Muscle layer of duodenum (tissue), 2 donors: ENCODE data around the gene MIB1.

ENCODE experiments used
- H3K27ac ChIP-seq: one replicate; pipeline ENCODE4 v1.7.0; 2013; ENCODE audit warnings: mild to moderate bottlenecking, low read length
- H3K27me3 ChIP-seq: one replicate; pipeline ENCODE4 v1.7.0; 2013; ENCODE audit warnings: low read depth, mild to moderate bottlenecking, control low read depth, low read length
- H3K36me3 ChIP-seq, 2 donors: one replicate each; pipeline ENCODE4 v1.7.0; 2013; ENCODE audit warnings: low read length in 2 of 2, control low read depth in 1 of 2, mild to moderate bottlenecking in 1 of 2; ENCODE audit not compliant: insufficient read depth in 2 of 2, control insufficient read depth in 1 of 2
- H3K4me1 ChIP-seq, 2 donors: one replicate each; pipeline ENCODE4 v1.7.0; 2013; ENCODE audit warnings: low read length in 2 of 2, mild to moderate bottlenecking in 2 of 2, control low read depth in 1 of 2, moderate library complexity in 1 of 2; ENCODE audit not compliant: insufficient read depth in 2 of 2, control insufficient read depth in 1 of 2
- H3K4me3 ChIP-seq, 2 donors: one replicate each; pipeline ENCODE4 v1.7.0; 2013; ENCODE audit warnings: low read length in 2 of 2, low read depth in 1 of 2, mild to moderate bottlenecking in 1 of 2
- H3K9me3 ChIP-seq, 2 donors: one replicate each; pipeline ENCODE4 v1.7.0; 2013; ENCODE audit warnings: low read length in 2 of 2, control low read depth in 1 of 2, mild to moderate bottlenecking in 1 of 2; ENCODE audit not compliant: control insufficient read depth in 1 of 2
- donor health status: healthy.

Gene MIB1

DNA sequence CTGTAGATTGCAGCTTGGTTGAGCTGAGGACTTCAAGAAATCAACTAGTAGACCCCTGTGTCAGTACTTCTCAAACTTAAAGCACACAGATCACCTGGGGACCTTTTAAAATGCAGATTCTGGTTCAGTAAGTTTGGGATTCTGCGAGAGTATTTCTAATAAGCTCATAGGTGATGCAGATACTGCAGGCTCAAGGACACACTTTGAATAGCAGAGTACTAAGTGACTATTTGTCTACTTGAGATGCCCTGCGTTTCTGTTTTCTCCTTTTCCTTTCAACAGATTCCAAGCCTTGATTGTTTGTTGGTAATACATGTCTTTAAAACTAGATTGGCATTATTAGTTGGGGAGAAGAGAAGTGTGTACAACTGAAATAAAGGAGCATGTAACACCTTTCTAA lies 6.7 kb downstream of the MIB1 start:
- no peaks in the 10 kb centered on the region for H3K36me3 ChIP-seq
- H3K4me1 ChIP-seq: peaks cover 4 to 15% of the 10 kb centered on the region in 2 donors
- H3K4me3 ChIP-seq: no peak overlapping the region
- no peak overlapping the region for H3K27ac ChIP-seq
- H3K9me3 ChIP-seq: no peaks in the 10 kb centered on the region
- H3K27me3 ChIP-seq: no peaks in the 10 kb centered on the region

DNA sequence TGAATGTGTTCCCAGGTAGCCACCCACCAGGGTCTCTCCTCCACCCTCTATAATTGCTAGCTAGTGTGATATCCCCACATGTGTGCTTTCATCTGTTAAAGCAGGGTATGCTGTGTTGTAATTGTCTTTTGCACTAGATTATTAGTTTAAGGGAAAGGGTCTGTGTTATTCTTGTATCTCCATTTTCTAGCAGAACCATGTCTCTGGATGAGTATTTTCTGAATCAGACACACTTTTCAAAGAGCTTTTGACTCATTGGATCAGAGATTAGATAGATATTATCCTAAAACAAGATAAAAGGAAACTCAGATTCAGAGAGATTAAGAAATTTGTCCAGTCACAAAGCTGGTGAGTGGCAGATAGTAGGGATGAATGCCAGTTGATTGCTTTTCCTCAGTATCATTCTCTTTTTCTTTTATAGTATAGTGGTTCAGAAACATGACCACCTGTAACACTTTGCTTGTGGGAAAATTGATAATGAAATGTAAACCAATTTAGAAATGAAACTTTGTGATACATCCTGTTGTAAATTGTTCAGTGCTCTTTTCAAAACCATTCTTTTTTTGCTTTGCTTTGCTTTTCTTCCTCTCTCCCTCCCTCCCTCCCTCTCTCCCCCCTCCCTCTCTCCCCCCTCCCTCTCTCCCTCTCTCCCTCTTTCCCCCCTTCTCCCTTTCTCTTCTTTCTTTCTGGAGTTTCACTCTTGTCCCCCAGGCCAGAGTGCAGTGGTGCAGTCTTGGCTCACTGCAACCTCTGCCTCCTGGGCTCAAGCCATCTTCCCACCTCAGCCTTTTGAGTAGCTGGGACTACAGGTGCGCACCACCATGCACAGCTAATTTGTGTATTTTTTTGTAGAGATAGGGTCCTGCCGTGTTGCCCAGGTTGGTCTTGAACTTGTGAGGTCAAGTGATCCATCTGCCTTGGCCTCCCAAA lies 7.4 kb downstream of the MIB1 start:
- no peak overlapping the region for H3K27ac ChIP-seq
- peaks cover under 1 to 13% of the 10 kb centered on the region in 2 donors for H3K4me1 ChIP-seq
- no peaks in the 10 kb centered on the region for H3K36me3 ChIP-seq
- H3K4me3 ChIP-seq: no peak overlapping the region
- H3K27me3 ChIP-seq: no peaks in the 10 kb centered on the region
- H3K9me3 ChIP-seq: no peaks in the 10 kb centered on the region

DNA sequence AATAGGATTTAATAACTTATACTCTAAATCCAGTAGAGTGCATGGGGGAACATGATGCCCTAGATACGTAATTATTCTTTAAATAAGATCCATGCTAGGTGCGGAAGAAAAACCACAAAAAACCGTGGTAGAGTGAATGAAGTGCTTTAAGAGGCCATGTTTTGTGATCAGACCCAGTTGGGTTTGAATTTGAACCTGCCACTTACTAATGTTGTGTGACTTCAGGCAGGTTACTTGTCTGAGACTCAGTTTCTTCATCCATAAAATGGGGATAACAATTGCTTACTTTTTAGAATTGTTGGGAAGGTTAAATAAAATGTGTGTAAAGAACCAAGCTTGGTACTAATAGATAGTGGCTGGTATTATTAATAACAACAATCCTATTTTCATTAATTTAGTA lies 17.2 kb downstream of the MIB1 start:
- Histone ChIP-seq H3K4me3 (no peak overlapping the region), H3K36me3 (no peaks in the 10 kb centered on the region), H3K27me3 (no peaks in the 10 kb centered on the region), H3K9me3 (no peaks in the 10 kb centered on the region), H3K4me1 (no peaks in the 10 kb centered on the region), H3K27ac (no peak overlapping the region)

DNA sequence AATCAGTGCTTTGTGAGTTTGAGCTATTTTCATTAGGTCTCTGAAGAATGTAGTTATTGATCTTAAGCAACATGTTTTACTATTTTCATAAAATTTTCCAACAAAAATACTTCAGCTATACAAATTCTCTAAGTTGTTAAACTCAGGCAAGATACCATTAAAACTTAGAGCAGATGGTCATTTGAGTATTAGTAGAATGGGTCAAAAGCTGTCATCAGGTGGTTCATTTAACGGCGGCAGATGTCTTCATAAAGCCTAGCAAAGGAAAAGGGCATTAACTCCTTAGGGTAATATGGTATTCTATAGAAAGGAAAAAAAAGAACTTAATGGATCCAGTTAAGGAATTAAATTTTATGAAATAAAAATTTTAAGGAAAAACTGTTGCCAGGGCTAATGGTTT lies 19.2 kb downstream of the MIB1 start:
- H3K27me3 ChIP-seq: no peaks in the 10 kb centered on the region
- H3K27ac ChIP-seq: no peak overlapping the region
- H3K36me3 ChIP-seq: no peaks in the 10 kb centered on the region
- H3K4me3 ChIP-seq: no peak overlapping the region
- peaks cover 0 to 7% of the 10 kb centered on the region in 2 donors for H3K4me1 ChIP-seq
- no peaks in the 10 kb centered on the region for H3K9me3 ChIP-seq

DNA sequence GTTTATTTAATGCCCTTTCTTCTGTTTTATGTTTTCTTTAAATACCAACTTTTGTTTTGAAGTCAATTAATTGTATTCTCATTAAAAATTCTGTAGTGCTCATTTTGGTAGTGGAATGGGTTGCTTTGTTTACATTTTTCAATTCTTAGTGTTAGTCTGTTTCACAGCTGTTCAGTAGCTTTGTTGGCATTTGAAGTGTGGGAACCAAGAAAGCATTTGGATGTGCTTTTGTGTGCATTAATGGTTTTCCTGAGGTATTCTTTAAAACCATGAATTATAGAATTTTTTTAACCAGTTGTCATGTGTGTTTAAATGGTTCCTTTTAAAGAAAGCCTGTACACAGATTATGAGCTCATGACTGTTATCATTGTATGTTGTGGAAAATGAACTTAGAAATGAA lies 19.7 kb downstream of the MIB1 start:
- Histone ChIP-seq H3K27me3 (no peaks in the 10 kb centered on the region), H3K36me3 (no peaks in the 10 kb centered on the region), H3K4me3 (no peak overlapping the region), H3K9me3 (no peaks in the 10 kb centered on the region), H3K4me1 (peaks cover 0 to 7% of the 10 kb centered on the region in 2 donors), H3K27ac (no peak overlapping the region)

DNA sequence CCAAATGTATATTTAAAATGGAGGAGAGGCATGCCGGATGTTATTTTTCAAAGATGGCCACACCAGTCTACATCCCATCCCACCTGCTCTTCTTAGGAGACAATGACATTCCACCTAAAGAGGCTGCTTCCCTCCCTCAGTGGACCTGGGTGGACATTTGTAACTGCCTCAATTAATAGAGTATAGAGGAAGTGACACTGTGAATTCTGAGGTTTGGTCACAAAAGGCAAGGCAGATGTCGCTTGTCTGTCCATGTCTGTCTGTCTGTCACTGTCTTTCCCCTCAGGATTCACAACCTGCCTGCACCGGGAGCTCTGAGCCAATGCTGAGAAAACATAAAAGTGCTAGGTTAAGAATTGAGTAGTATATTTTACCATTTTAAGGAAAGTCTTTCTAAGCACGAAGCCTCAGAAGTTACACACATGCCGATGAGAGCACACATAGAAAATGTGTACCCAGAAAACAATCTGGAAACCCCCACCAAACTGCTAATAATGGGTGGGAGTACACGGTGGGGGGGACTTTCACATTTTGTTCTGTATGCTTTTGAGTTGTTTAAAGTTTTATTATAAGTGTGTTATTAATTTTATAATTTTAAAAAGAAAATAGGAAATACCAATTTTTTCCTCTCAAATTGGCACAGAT lies 21.0 kb downstream of the MIB1 start:
- Histone ChIP-seq H3K27ac (no peak overlapping the region), H3K9me3 (no peaks in the 10 kb centered on the region), H3K4me1 (peaks cover 0 to 7% of the 10 kb centered on the region in 2 donors), H3K36me3 (peaks cover 8 to 9% of the 10 kb centered on the region in 2 donors), H3K27me3 (no peaks in the 10 kb centered on the region), H3K4me3 (no peak overlapping the region)

DNA sequence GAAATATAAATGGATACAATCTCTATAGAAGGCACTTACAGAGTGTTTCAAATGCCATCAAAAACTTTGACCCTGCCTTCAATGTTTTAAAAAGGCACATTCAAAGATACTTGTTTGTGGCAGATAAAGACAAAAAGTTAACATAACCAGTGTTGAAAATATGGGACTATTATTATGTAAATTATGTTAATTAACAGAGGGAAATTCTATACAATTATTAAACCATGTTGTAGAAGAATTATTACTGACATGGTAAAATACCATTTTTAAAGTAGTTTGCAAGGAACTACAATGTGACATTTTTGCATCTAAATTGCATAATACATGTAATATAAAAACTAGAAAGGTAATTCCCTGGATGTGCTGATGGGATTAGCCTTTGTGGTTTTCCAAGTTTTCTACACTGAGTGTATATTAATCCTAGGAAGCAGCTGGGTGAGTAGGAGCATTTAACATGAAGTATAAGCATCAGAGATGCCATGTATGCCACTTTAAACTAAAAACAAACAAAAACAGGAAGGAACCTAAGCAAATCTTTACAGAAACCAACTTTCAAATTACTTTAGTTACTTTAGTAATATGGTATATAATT lies 21.7 kb downstream of the MIB1 start:
- Histone ChIP-seq H3K36me3 (peaks cover 8 to 9% of the 10 kb centered on the region in 2 donors), H3K4me3 (no peak overlapping the region), H3K27ac (no peak overlapping the region)

DNA sequence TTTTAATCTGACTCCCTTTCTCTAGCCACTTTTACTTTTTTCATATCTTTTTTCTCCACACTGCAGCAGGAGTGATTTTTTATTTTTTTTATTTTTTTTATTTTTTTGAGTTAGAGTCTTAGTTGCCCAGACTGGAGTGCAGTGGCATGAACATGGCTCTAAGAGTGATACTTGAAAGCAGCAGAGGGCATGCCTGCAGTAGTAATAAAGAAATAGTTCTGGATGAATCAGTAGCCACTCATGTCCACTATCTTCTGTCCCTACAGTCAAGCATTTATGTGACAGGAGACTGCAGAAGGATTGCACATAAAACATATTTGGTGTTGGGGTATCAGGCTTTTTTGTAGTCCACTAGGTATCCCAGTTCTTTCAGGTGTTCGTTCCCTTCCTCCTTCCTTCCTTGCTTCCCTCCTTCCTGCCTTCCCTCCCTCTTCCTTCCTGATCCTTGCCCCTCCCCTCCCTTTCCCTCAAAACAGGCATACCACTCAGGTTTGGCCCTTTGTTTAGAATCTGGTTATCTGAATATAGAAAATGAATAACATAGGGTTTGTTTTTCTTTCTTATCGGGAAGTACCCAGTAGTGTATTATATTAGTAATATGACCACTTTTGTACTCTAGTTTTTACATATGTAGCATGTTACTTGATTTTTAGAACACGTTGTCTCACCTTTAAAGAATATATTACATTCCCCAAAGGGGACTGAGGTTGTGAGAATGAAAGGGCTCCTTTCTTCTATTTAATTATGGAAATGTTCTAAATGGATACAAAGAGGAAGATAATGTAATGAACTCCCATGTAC lies 23.5 kb downstream of the MIB1 start:
- Histone ChIP-seq H3K27ac (no peak overlapping the region), H3K9me3 (no peaks in the 10 kb centered on the region), H3K4me3 (no peak overlapping the region), H3K36me3 (peaks cover 19 to 20% of the 10 kb centered on the region in 2 donors), H3K4me1 (peaks cover 0 to 7% of the 10 kb centered on the region in 2 donors), H3K27me3 (no peaks in the 10 kb centered on the region)

More for the DNA sequence above, 21.7 kb downstream of the MIB1 start:
- Histone ChIP-seq H3K27me3 (no peaks in the 10 kb centered on the region), H3K9me3 (no peaks in the 10 kb centered on the region), H3K4me1 (peaks cover 0 to 7% of the 10 kb centered on the region in 2 donors)

DNA sequence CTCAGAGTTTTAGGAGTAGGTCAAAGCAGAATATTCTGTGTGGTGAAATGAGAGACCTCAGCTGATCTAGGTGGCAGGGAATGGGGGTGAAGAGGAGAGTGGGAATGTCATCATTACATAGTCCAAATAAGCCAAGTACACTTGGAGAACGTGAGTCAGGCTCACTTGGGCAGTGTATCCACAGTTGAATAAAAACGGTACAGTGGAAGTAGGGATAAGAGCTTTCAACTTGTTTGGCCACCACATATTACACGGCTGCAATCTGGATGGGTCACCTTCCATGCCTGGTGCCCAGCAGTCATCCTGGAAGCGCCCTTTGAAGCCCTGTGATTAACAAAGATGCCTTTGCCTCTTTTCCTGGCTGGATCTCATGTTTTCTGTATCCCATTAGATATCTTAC lies 28.6 kb downstream of the MIB1 start:
- no peak overlapping the region for H3K4me3 ChIP-seq
- H3K9me3 ChIP-seq: no peaks in the 10 kb centered on the region
- H3K27ac ChIP-seq: no peak overlapping the region
- H3K36me3 ChIP-seq: peaks cover 27 to 31% of the 10 kb centered on the region in 2 donors
- peaks cover 0 to 3% of the 10 kb centered on the region in 2 donors for H3K4me1 ChIP-seq
- H3K27me3 ChIP-seq: no peaks in the 10 kb centered on the region

DNA sequence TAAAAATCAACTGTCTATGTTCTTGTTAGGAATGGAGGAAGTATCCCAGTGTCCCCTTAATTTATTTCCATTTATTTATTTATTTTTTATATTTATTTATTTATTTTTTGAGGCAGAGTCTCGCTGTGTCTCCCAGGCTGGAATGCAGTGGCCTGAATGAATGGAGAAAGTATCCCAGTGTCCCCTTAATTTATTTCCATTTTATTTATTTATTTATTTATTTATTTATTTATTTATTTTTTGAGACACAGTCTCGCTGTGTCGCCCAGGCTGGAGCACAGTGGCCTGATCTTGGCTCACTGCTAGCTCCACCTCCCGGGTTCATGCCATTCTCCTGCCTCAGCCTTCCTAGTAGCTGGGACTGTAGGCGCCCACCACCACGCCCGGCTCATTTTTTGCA lies 34.1 kb downstream of the MIB1 start:
- H3K27me3 ChIP-seq: no peaks in the 10 kb centered on the region
- H3K9me3 ChIP-seq: no peaks in the 10 kb centered on the region
- peaks cover under 1 to 7% of the 10 kb centered on the region in 2 donors for H3K36me3 ChIP-seq
- no peak overlapping the region for H3K4me3 ChIP-seq
- H3K27ac ChIP-seq: no peak overlapping the region
- H3K4me1 ChIP-seq: no peaks in the 10 kb centered on the region

DNA sequence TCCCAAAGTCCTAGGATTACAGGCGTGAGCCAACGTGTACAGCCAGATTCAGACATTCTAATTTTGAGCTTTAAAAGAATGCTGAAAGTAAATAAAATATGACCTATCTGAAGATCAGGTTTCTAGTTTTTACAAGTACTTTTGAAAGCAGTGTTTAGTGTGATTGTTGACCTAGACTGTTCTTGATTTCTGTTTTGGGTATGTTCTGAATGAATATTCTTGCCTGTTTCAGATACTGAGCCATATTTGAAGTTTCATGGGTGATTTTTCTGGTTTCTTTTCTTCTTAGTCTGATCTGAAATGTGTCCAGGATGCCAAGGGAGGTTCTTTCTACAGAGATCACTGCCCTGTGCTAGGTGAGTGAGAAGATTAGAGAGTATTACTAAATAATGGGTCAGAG lies 37.2 kb downstream of the MIB1 start:
- Histone ChIP-seq H3K4me1 (no peaks in the 10 kb centered on the region), H3K4me3 (no peak overlapping the region), H3K36me3 (peaks cover 4 to 14% of the 10 kb centered on the region in 2 donors), H3K9me3 (no peaks in the 10 kb centered on the region), H3K27ac (no peak overlapping the region), H3K27me3 (no peaks in the 10 kb centered on the region)
